HEK293T (cell line): ENCODE measurements around the gene EPHA2.

Experiments used
- CTBP1 ChIP-seq: fragments of 450-650 bp; IDR thresholded peaks from 2 replicates; pipeline ENCODE4 v1.6.1; 2016; ENCODE audit warnings: borderline replicate concordance
- FOXA1 ChIP-seq: fragments of 450-650 bp; IDR thresholded peaks from 2 replicates; pipeline ENCODE4 v1.6.1; 2016; ENCODE audit warnings: mild to moderate bottlenecking
- FOXK2 ChIP-seq: fragments of 450-650 bp; IDR thresholded peaks from 2 replicates; pipeline ENCODE4 v1.6.1; 2016; ENCODE audit warnings: mild to moderate bottlenecking
- FOXM1 ChIP-seq: fragments of 450-650 bp; IDR thresholded peaks from 2 replicates; pipeline ENCODE4 v1.6.1; 2017; ENCODE audit warnings: mild to moderate bottlenecking, borderline replicate concordance
- HDGF ChIP-seq: fragments of 450-650 bp; IDR thresholded peaks from 2 replicates; pipeline ENCODE4 v1.6.1; 2017; ENCODE audit warnings: antibody characterized with exemption, borderline replicate concordance
- L3MBTL2 ChIP-seq: fragments of 450-650 bp; conservative IDR thresholded peaks from 2 replicates; pipeline ENCODE4 v1.6.1; 2016; ENCODE audit warnings: mild to moderate bottlenecking
- SP1 ChIP-seq: fragments of 450-650 bp; IDR thresholded peaks from 2 replicates; pipeline ENCODE4 v1.6.1; 2017
- TARDBP ChIP-seq: fragments of 450-650 bp; IDR thresholded peaks from 2 replicates; pipeline ENCODE4 v1.6.1; 2016

DNA sequence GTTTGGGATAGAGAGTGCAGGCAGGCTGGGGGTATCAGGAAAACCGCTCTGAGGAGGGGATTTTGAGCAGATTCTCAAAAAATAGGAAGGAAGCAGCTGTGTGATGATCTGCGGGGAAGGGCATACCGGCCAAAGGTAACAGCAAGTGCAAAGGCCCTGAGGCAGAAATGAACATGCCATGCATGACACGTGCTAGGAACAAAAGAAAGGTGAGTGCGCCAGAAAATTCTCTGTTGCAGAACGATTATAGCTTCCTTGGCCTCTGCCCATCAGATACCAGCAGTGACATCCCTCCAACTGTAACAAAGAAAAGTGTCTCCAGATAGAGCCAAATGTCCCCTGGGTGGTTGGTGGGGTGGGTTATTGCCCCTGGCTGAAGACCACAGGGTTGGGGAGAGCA lies 45.4 kb downstream of the EPHA2 start:
- TF ChIP-seq FOXA1 (no peak), SP1 (no peak), TARDBP (no peak), FOXK2 (no peak), L3MBTL2 (no peak), FOXM1 (no peak), CTBP1 (no peak), HDGF (no peak)
